Fibroblast of the aortic adventitia (primary cell): Measurements from ENCODE around the gene FNIP1. TPM values are rescaled to one million over a fixed set of nuclear protein-coding genes. Genes with fewer than 3 reads are reported as not detected.
A peak's percentile ranks its signal among the peaks of the same experiment; 100 is the strongest.

Experiments
- DNase-seq: peaks from one replicate; pipeline ENCODE4 v3.0.0-alpha.2; 2010; ENCODE audit warnings: low read depth
- H3K4me3 ChIP-seq: 2 replicates; pipeline ENCODE4 v1.5.1; 2011; ENCODE audit warnings: low read depth, mild to moderate bottlenecking, control low read depth, low read length, moderate library complexity
- CTCF ChIP-seq: IDR thresholded peaks from 2 replicates; pipeline ENCODE4 v1.5.1; 2011; ENCODE audit warnings: mild to moderate bottlenecking, low read length, control low read depth, inconsistent platforms; ENCODE audit not compliant: insufficient read depth
- total RNA-seq: library from RNA; depleted of rRNA; stranded (reverse); fragments of >200 nt; gene quantifications from 2 replicates; pipeline ENCODE4 v1.2.3, GENCODE V29; 2012; ENCODE audit warnings: low replicate concordance

FNIP1 gene
- total RNA-seq, 1 donor = 99.9 TPM

- TF ChIP-seq CTCF = no peak
- DNase-seq = no peak
- no peak overlapping the region for H3K4me3 ChIP-seq
Observed at GRCh38 chr5:131818001-131818724, 21.3 kb upstream of the FNIP1 start.

- no peak for TF ChIP-seq CTCF
- H3K4me3 ChIP-seq = no peak overlapping the region
Observed at GRCh38 chr5:131814990-131815389, 18.2 kb upstream of the FNIP1 start.

GRCh38 chr5:131812371-131813160 is 15.7 kb upstream of the FNIP1 start:
- no peak for TF ChIP-seq CTCF
- peak; percentile 2 for DNase-seq
- H3K4me3 ChIP-seq = no peak overlapping the region

More at GRCh38 chr5:131814990-131815389, 18.2 kb upstream of the FNIP1 start:
- DNase-seq = peak; percentile 88

GRCh38 chr5:131810510-131811249 is 13.9 kb upstream of the FNIP1 start:
- peak; percentile 66 for DNase-seq
- peak; percentile 18 for TF ChIP-seq CTCF
- H3K4me3 ChIP-seq = no peak overlapping the region

GRCh38 chr5:131795879-131796792 is 681 bp downstream of the FNIP1 start:
- peak; percentile 59 for DNase-seq
- no peak for TF ChIP-seq CTCF

GRCh38 chr5:131795228-131795627 is 1.6 kb downstream of the FNIP1 start:
- no peak for TF ChIP-seq CTCF
- H3K4me3 ChIP-seq = peak overlapping the region; percentile 76
- DNase-seq = peak; percentile 10

More at GRCh38 chr5:131795879-131796792, 681 bp downstream of the FNIP1 start:
- H3K4me3 ChIP-seq = peak overlapping the region; percentile 76
